DND-41 (cell line): Measurements from ENCODE around the gene EFR3B.

Source experiments
- EZH2 ChIP-seq: IDR thresholded peaks from 3 replicates; pipeline ENCODE4 v1.6.1; 2012; ENCODE audit warnings: borderline replicate concordance, low read depth, mild to moderate bottlenecking, moderate library complexity, low read length, inconsistent platforms; ENCODE audit not compliant: severe bottlenecking
- TF ChIP-seq, protein P1 (sequence below): IDR thresholded peaks from 2 replicates; pipeline ENCODE4 v1.5.1; 2012; ENCODE audit warnings: borderline replicate concordance, low read length, moderate library complexity, mild to moderate bottlenecking; ENCODE audit not compliant: poor library complexity, severe bottlenecking; ENCODE audit errors: extremely low read depth

DNA sequence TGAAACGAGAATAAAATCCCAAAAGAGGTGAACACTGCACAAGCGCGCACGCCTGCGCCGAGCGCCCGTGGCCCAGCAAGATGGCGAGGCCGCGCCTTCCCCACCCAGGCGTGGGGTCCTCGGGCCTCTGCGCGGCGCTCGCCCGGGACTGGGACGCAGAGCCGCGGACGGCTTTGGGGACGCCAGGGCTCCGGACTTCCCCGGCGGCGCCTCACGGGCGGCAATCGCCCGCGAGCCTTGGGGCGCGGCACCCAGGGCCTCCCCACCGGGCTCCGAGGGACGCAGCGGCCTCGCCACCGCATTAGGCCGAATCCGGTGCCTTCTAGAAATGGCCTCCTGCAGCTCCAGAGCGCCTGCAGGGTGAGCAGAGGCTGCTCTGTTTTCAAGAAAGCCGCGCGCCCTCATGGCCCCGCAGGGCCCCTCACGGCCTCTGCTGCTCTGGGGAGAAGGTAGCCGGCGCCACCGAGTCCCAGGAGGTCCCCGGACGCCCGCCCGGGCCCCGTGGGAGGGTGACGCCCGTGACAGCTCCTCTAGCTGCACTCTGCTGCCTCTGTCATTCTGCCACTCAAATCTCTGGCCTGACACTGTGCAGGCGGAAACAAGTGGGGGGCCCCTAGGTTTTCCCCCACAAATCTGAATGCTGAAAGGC, 162.4 kb downstream of the EFR3B start:
- TF ChIP-seq, protein P1, sequence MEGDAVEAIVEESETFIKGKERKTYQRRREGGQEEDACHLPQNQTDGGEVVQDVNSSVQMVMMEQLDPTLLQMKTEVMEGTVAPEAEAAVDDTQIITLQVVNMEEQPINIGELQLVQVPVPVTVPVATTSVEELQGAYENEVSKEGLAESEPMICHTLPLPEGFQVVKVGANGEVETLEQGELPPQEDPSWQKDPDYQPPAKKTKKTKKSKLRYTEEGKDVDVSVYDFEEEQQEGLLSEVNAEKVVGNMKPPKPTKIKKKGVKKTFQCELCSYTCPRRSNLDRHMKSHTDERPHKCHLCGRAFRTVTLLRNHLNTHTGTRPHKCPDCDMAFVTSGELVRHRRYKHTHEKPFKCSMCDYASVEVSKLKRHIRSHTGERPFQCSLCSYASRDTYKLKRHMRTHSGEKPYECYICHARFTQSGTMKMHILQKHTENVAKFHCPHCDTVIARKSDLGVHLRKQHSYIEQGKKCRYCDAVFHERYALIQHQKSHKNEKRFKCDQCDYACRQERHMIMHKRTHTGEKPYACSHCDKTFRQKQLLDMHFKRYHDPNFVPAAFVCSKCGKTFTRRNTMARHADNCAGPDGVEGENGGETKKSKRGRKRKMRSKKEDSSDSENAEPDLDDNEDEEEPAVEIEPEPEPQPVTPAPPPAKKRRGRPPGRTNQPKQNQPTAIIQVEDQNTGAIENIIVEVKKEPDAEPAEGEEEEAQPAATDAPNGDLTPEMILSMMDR, result no peak
- no peak for TF ChIP-seq EZH2
